RWPE2 (cell line): ENCODE data around the gene HEBP2.
"Not testable (repeated sequence)": the region's sequence is repeated elsewhere in the genome, so short reads cannot be mapped to it uniquely, and the experiment has no call there.

ENCODE experiments used
- ATAC-seq: fragments of 200-7000 bp; cut with Tn5 transposase; 3 replicates; pipeline ENCODE4 v1.9.1; 2021; ENCODE audit warnings: low read depth
- DNase-seq: peaks from one replicate; pipeline ENCODE4 v3.0.0-alpha.2; 2020; ENCODE audit warnings: low spot score
- H3K27ac ChIP-seq: fragments of 450-650 bp; 2 replicates; pipeline ENCODE4 v1.5.1; 2017; ENCODE audit warnings: mild to moderate bottlenecking; ENCODE audit not compliant: poor library complexity, severe bottlenecking
- H3K27me3 ChIP-seq: fragments of 250-450 bp; sonication (Bioruptor Pico); 2 replicates; pipeline ENCODE4 v1.5.1; 2021; ENCODE audit warnings: mild to moderate bottlenecking, moderate library complexity; ENCODE audit not compliant: insufficient read depth, poor library complexity, severe bottlenecking
- H3K36me3 ChIP-seq: fragments of 250-450 bp; sonication (Bioruptor Pico); 2 replicates; pipeline ENCODE4 v1.5.1; 2020; ENCODE audit warnings: low read depth, mild to moderate bottlenecking, moderate library complexity
- H3K4me1 ChIP-seq: fragments of 250-450 bp; sonication (Bioruptor Pico); 2 replicates; pipeline ENCODE4 v1.5.1; 2021; ENCODE audit warnings: mild to moderate bottlenecking, moderate library complexity; ENCODE audit not compliant: insufficient read depth, poor library complexity, severe bottlenecking
- H3K4me3 ChIP-seq: fragments of 250-450 bp; sonication (Bioruptor Pico); 2 replicates; pipeline ENCODE4 v1.5.1; 2021; ENCODE audit warnings: mild to moderate bottlenecking, moderate library complexity; ENCODE audit not compliant: severe bottlenecking
- H3K9me3 ChIP-seq: fragments of 250-450 bp; sonication (Bioruptor Pico); 2 replicates; pipeline ENCODE4 v1.5.1; 2021; ENCODE audit warnings: mild to moderate bottlenecking, moderate library complexity; ENCODE audit not compliant: severe bottlenecking
- CTCF ChIP-seq: fragments of 450-650 bp; IDR thresholded peaks from one replicate; pipeline ENCODE4 v1.5.1; 2017; ENCODE audit warnings: mild to moderate bottlenecking, moderate library complexity; ENCODE audit not compliant: poor library complexity, severe bottlenecking

Gene HEBP2

GRCh38 chr6:138421608-138422007 lies 17.6 kb downstream of the HEBP2 start:
- Histone ChIP-seq H3K27ac (no peak overlapping the region), H3K27me3 (no peaks in the 10 kb centered on the region), H3K36me3 (peaks cover 12% of the 10 kb centered on the region; the same call in 1 of the 2 replicates), H3K4me3 (no peak overlapping the region), H3K4me1 (no peaks in the 10 kb centered on the region), H3K9me3 (no peaks in the 10 kb centered on the region)
- no peak for TF ChIP-seq CTCF
- ATAC-seq: no peak
- DNase-seq: no peak

- Histone ChIP-seq H3K9me3 (no peaks in the 10 kb centered on the region), H3K36me3 (peaks cover 12% of the 10 kb centered on the region), H3K27ac (no peak overlapping the region), H3K4me1 (no peaks in the 10 kb centered on the region), H3K4me3 (no peak overlapping the region), H3K27me3 (no peaks in the 10 kb centered on the region)
- no peak for DNase-seq
- ATAC-seq: no peak
- no peak for TF ChIP-seq CTCF
These were observed 18.8 kb downstream of the HEBP2 start for GRCh38 chr6:138422861-138423260.

GRCh38 chr6:138424004-138424904 lies 20.2 kb downstream of the HEBP2 start:
- no peak for ATAC-seq
- H3K36me3 ChIP-seq: peaks cover 20% of the 10 kb centered on the region
- H3K4me1 ChIP-seq: no peaks in the 10 kb centered on the region

GRCh38 chr6:138425256-138425655 lies 21.2 kb downstream of the HEBP2 start:
- not testable (repeated sequence) for H3K27me3 ChIP-seq, ATAC-seq, H3K27ac ChIP-seq, DNase-seq, H3K4me1 ChIP-seq, H3K9me3 ChIP-seq, H3K4me3 ChIP-seq
- peaks cover 22% of the 10 kb centered on the region for H3K36me3 ChIP-seq

More at GRCh38 chr6:138424004-138424904, 20.2 kb downstream of the HEBP2 start:
- H3K27ac ChIP-seq: no peak overlapping the region
- H3K4me3 ChIP-seq: no peak overlapping the region
- no peak for TF ChIP-seq CTCF
- no peaks in the 10 kb centered on the region for H3K9me3 ChIP-seq
- no peak for DNase-seq
- H3K27me3 ChIP-seq: no peaks in the 10 kb centered on the region

DNA sequence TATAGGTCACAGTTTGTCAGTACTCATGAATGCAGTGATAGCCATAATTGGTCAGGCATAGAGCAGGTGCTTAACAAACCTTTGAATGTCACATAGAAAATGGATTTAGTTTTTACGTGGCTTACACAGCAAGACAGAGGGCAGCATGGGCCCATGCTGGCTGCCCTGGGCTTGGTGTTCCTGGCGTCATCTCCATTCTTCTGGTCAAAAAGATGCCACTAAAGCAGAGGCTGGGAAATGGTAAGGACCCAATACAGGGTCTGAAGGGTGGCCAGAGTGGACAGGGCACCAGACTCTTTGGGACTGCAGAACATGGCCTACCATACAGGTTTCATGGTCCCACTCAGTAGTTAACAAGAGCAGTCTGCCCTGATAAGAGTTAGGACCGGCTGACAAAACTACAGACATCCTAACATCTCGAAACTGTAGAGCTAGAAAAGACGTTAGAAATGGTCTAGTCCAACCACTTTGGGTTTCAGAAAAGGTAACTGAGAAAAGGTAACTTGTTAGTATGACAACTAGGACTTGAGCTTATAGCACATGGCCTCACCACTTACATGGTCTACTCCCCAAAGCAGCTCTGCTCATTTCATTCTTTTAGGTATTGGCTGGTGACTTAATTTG lies 22.6 kb downstream of the HEBP2 start:
- peaks cover 22% of the 10 kb centered on the region for H3K36me3 ChIP-seq
- TF ChIP-seq CTCF: no peak

More for the DNA sequence above, 22.6 kb downstream of the HEBP2 start:
- Histone ChIP-seq H3K9me3 (no peaks in the 10 kb centered on the region), H3K27ac (no peak overlapping the region), H3K4me3 (no peak overlapping the region), H3K4me1 (no peaks in the 10 kb centered on the region), H3K27me3 (no peaks in the 10 kb centered on the region)
- ATAC-seq: no peak
- DNase-seq: no peak
